WTC11 (cell line): ENCODE data around the gene ZDHHC22. TPM values are rescaled to one million over a fixed set of nuclear protein-coding genes. Genes with fewer than 3 reads are reported as not detected.

Experiments used
- ATAC-seq: fragments of 200-7000 bp; cut with Tn5 transposase; 2 replicates; pipeline ENCODE4 v1.10.0; 2021; ENCODE audit warnings: mild to moderate bottlenecking, moderate library complexity
- CTCF ChIA-PET: fragments of 300-600 bp; sonication (Branson Sonifier 250); formaldehyde crosslinking; loops from one replicate; lab custom pipeline; 2021; ENCODE audit warnings: antibody characterized with exemption; lab: Charles Lee
- POLR2A ChIA-PET: fragments of 350-600 bp; sonication (Branson Sonifier 250); formaldehyde crosslinking; loops from one replicate; lab custom pipeline; 2021; ENCODE audit warnings: antibody characterized with exemption; lab: Charles Lee
- DNase-seq: peaks from one replicate; pipeline ENCODE4 v3.0.0; 2021; ENCODE audit warnings: low spot score
- H3K27ac Mint-ChIP-seq: 2 replicates; pipeline ENCODE4 v1.8.0; 2021; ENCODE audit warnings: mixed read lengths
- H3K27me3 Mint-ChIP-seq: 2 replicates; pipeline ENCODE4 v1.8.0; 2021; ENCODE audit warnings: low read depth, mild to moderate bottlenecking, moderate library complexity, mixed read lengths
- H3K36me3 Mint-ChIP-seq: 2 replicates; pipeline ENCODE4 v1.8.0; 2021; ENCODE audit warnings: mixed read lengths
- H3K4me1 Mint-ChIP-seq: 2 replicates; pipeline ENCODE4 v1.8.0; 2022; ENCODE audit warnings: mixed read lengths
- H3K4me3 Mint-ChIP-seq: 2 replicates; pipeline ENCODE4 v1.8.0; 2021; ENCODE audit warnings: mild to moderate bottlenecking, moderate library complexity, mixed read lengths
- H3K9me3 Mint-ChIP-seq: 2 replicates; pipeline ENCODE4 v1.8.0; 2021; ENCODE audit warnings: mixed read lengths
- ATF2 ChIP-seq: sonication (generic); formaldehyde crosslinking; IDR thresholded peaks from 2 replicates; pipeline ENCODE4 v1.8.1; 2022; ENCODE audit warnings: low read depth, missing genetic modification reagents, borderline replicate concordance
- ATF6 ChIP-seq: sonication (generic); formaldehyde crosslinking; IDR thresholded peaks from 2 replicates; pipeline ENCODE4 v1.8.1; 2023; ENCODE audit warnings: mild to moderate bottlenecking, missing genetic modification reagents
- CREM ChIP-seq: sonication (generic); formaldehyde crosslinking; IDR thresholded peaks from 2 replicates; pipeline ENCODE4 v1.8.1; 2022; ENCODE audit warnings: mild to moderate bottlenecking, missing genetic modification reagents, moderate library complexity
- E2F4 ChIP-seq: sonication (generic); formaldehyde crosslinking; IDR thresholded peaks from 2 replicates; pipeline ENCODE4 v1.8.1; 2022; ENCODE audit warnings: low read depth, mild to moderate bottlenecking, moderate library complexity, missing genetic modification reagents, borderline replicate concordance
- FOXP1 ChIP-seq: sonication (generic); formaldehyde crosslinking; IDR thresholded peaks from 2 replicates; pipeline ENCODE4 v1.8.0; 2022; ENCODE audit warnings: missing genetic modification reagents, mild to moderate bottlenecking, moderate library complexity, borderline replicate concordance
- GABPB1 ChIP-seq: sonication (generic); formaldehyde crosslinking; IDR thresholded peaks from 2 replicates; pipeline ENCODE4 v1.8.1; 2023; ENCODE audit warnings: mild to moderate bottlenecking, missing genetic modification reagents
- GTF2I ChIP-seq: fragments of 250-450 bp; sonication (Bioruptor Pico); conservative IDR thresholded peaks from 2 replicates; pipeline ENCODE4 v1.4.0; 2021; ENCODE audit warnings: mild to moderate bottlenecking
- HMGXB4 ChIP-seq: sonication (generic); formaldehyde crosslinking; IDR thresholded peaks from 2 replicates; pipeline ENCODE4 v1.8.1; 2023; ENCODE audit warnings: mild to moderate bottlenecking, moderate library complexity, missing genetic modification reagents
- NFATC4 ChIP-seq: fragments of 250-450 bp; sonication (Bioruptor Pico); IDR thresholded peaks from 2 replicates; pipeline ENCODE4 v1.9.0; 2021; ENCODE audit warnings: mild to moderate bottlenecking
- NFE2L1 ChIP-seq: sonication (generic); formaldehyde crosslinking; IDR thresholded peaks from 2 replicates; pipeline ENCODE4 v1.8.1; 2023; ENCODE audit warnings: missing genetic modification reagents
- NR1H2 ChIP-seq: sonication (generic); formaldehyde crosslinking; IDR thresholded peaks from 2 replicates; pipeline ENCODE4 v1.9.0; 2021; ENCODE audit warnings: mild to moderate bottlenecking, moderate library complexity, missing genetic modification reagents
- NR2C2 ChIP-seq: sonication (generic); formaldehyde crosslinking; IDR thresholded peaks from 2 replicates; pipeline ENCODE4 v1.8.0; 2022; ENCODE audit warnings: mild to moderate bottlenecking, missing genetic modification reagents
- SP1 ChIP-seq: sonication (generic); formaldehyde crosslinking; conservative IDR thresholded peaks from 2 replicates; pipeline ENCODE4 v1.8.1; 2022; ENCODE audit warnings: missing genetic modification reagents
- TCF7 ChIP-seq: sonication (generic); formaldehyde crosslinking; IDR thresholded peaks from 2 replicates; pipeline ENCODE4 v1.8.0; 2022; ENCODE audit warnings: mild to moderate bottlenecking, low read depth, missing genetic modification reagents, moderate library complexity
- TEAD4 ChIP-seq: sonication (generic); formaldehyde crosslinking; IDR thresholded peaks from 2 replicates; pipeline ENCODE4 v1.8.0; 2022; ENCODE audit warnings: mild to moderate bottlenecking, missing genetic modification reagents
- TP53 ChIP-seq: sonication (generic); formaldehyde crosslinking; IDR thresholded peaks from 2 replicates; pipeline ENCODE4 v1.8.1; 2023; ENCODE audit warnings: mild to moderate bottlenecking, missing genetic modification reagents
- USF1 ChIP-seq: sonication (generic); formaldehyde crosslinking; IDR thresholded peaks from 2 replicates; pipeline ENCODE4 v1.8.0; 2022; ENCODE audit warnings: mild to moderate bottlenecking, missing genetic modification reagents
- ZNF121 ChIP-seq: sonication (generic); formaldehyde crosslinking; IDR thresholded peaks from 2 replicates; pipeline ENCODE4 v1.8.0; 2023; ENCODE audit warnings: missing genetic modification reagents
- ZNF219 ChIP-seq: sonication (generic); formaldehyde crosslinking; IDR thresholded peaks from 2 replicates; pipeline ENCODE4 v1.8.0; 2023; ENCODE audit warnings: missing genetic modification reagents, mild to moderate bottlenecking, borderline replicate concordance
- ZNF263 ChIP-seq: sonication (generic); formaldehyde crosslinking; IDR thresholded peaks from 2 replicates; pipeline ENCODE4 v1.8.1; 2022; ENCODE audit warnings: low read depth, mild to moderate bottlenecking, moderate library complexity, missing genetic modification reagents
- total RNA-seq: library from RNA; stranded (reverse); gene quantifications from 3 replicates; pipeline ENCODE4 v1.2.3, GENCODE V29; 2021
- TF ChIP-seq, protein P1 (sequence below): fragments of 250-450 bp; sonication (Bioruptor Pico); IDR thresholded peaks from 2 replicates; pipeline ENCODE4 v1.9.0; 2021; ENCODE audit warnings: mild to moderate bottlenecking, borderline replicate concordance
- TF ChIP-seq, protein P2 (sequence below): fragments of 250-450 bp; sonication (Bioruptor Pico); conservative IDR thresholded peaks from 2 replicates; pipeline ENCODE4 v1.9.0; 2021; ENCODE audit warnings: mild to moderate bottlenecking

ZDHHC22 gene
- total RNA-seq, 1 experiment from 2014 or later: 47.7 TPM

DNA sequence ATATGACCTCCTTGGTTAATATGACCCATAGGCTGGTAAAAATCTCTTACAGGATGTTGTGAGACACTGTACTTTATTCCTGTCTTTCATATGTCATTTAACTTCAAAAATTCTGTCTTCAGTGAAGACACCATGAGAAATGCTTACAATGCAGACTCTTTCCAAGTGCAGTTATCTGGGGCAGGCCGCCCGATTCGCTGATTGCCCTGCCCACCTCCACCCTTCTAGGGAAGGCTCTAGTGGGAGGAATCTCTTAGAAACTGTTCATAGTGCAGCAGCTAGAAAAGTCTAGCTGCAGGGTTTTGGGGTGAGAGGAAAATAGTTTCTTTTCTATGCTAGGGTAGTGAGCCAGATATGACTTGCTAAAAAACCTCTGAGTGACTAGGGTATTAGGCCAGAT is 58.5 kb downstream of the ZDHHC22 start:
- ChIA-PET CTCF (interaction anchor here (1.0 to 2.4 kb wide), 4 partner anchors 12 to 233 kb away, joined by 3 to 10 read pairs (median 6); no protein-coding TSS in a partner anchor), POLR2A (interaction anchor here (0.6 kb wide), 1 partner anchor 17 kb away, joined by 5 read pairs; no protein-coding TSS in a partner anchor)
- H3K27me3 Mint-ChIP-seq: no peaks in the 10 kb centered on the region; the same call in 1 of the 2 replicates
- DNase-seq (no peak), ATAC-seq (no peak)
- no peak for TF ChIP-seq NFE2L1 (CRISPR knock-in tag)
- TF ChIP-seq GTF2I (CRISPR knock-in tag): no peak
- no peak for TF ChIP-seq NR2C2 (CRISPR knock-in tag)
- no peak for TF ChIP-seq ATF6 (CRISPR knock-in tag)
- no peak for TF ChIP-seq TCF7 (CRISPR knock-in tag)
- no peak for TF ChIP-seq NR1H2 (CRISPR knock-in tag)
- no peak for TF ChIP-seq NFATC4
- peaks cover 31% of the 10 kb centered on the region for H3K4me1 Mint-ChIP-seq
- no peak overlapping the region for H3K4me3 Mint-ChIP-seq
- peaks cover 12% of the 10 kb centered on the region for H3K9me3 Mint-ChIP-seq
- peaks cover 6% of the 10 kb centered on the region; the same call in 1 of the 2 replicates for H3K36me3 Mint-ChIP-seq
- peak overlapping the region; percentile 18; the same call in 1 of the 2 replicates for H3K27ac Mint-ChIP-seq

- no peak for TF ChIP-seq SP1 (CRISPR knock-in tag)
- TF ChIP-seq GABPB1 (CRISPR knock-in tag): no peak
- TF ChIP-seq, protein P1, sequence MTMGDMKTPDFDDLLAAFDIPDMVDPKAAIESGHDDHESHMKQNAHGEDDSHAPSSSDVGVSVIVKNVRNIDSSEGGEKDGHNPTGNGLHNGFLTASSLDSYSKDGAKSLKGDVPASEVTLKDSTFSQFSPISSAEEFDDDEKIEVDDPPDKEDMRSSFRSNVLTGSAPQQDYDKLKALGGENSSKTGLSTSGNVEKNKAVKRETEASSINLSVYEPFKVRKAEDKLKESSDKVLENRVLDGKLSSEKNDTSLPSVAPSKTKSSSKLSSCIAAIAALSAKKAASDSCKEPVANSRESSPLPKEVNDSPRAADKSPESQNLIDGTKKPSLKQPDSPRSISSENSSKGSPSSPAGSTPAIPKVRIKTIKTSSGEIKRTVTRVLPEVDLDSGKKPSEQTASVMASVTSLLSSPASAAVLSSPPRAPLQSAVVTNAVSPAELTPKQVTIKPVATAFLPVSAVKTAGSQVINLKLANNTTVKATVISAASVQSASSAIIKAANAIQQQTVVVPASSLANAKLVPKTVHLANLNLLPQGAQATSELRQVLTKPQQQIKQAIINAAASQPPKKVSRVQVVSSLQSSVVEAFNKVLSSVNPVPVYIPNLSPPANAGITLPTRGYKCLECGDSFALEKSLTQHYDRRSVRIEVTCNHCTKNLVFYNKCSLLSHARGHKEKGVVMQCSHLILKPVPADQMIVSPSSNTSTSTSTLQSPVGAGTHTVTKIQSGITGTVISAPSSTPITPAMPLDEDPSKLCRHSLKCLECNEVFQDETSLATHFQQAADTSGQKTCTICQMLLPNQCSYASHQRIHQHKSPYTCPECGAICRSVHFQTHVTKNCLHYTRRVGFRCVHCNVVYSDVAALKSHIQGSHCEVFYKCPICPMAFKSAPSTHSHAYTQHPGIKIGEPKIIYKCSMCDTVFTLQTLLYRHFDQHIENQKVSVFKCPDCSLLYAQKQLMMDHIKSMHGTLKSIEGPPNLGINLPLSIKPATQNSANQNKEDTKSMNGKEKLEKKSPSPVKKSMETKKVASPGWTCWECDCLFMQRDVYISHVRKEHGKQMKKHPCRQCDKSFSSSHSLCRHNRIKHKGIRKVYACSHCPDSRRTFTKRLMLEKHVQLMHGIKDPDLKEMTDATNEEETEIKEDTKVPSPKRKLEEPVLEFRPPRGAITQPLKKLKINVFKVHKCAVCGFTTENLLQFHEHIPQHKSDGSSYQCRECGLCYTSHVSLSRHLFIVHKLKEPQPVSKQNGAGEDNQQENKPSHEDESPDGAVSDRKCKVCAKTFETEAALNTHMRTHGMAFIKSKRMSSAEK: no peak
- no peak for TF ChIP-seq E2F4 (CRISPR knock-in tag)
- no peak for TF ChIP-seq CREM
- TF ChIP-seq ZNF263 (CRISPR knock-in tag): no peak
- no peak for TF ChIP-seq ZNF121 (CRISPR knock-in tag)
- no peak for TF ChIP-seq TEAD4 (CRISPR knock-in tag)
- no peak for TF ChIP-seq ATF2
- no peak for TF ChIP-seq ZNF219 (CRISPR knock-in tag)
- no peak for TF ChIP-seq TP53
- TF ChIP-seq USF1 (CRISPR knock-in tag): no peak
- TF ChIP-seq, protein P2, sequence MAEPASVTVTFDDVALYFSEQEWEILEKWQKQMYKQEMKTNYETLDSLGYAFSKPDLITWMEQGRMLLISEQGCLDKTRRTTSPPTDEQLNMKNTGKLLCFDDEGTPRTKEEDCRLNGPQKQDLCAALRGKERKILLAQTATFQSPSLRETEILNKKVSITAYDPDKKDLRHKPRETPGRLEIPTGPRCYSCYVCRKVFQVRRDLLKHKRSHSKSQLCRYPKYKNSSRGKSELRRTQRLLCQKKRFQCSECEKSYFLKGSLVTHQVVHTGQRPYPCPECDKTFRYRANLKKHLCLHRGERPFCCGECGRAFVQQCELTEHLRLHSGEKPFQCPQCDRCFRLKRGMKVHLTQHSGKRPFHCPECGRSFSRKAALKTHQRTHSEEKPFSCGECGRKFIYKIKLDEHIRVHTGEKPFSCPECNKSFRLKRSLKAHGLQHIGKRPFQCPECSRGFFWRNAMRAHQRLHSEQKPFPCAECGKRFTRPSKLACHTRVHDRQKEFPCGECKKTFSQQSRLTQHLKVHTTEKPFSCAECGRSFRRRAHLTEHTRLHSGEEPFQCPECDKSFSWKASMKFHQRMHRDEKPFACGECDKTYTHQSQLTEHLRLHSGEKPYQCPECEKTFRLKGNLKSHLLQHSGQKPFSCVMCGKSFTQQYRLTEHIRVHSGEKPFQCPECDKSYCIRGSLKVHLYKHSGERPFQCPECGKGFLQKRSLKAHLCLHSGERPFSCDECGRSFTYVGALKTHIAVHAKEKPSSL (CRISPR knock-in tag): no peak
- TF ChIP-seq FOXP1: no peak
- TF ChIP-seq HMGXB4 (CRISPR knock-in tag): no peak
Observed at GRCh38 chr14:77082356-77082755, 59.2 kb downstream of the ZDHHC22 start.

More at GRCh38 chr14:77082356-77082755, 59.2 kb downstream of the ZDHHC22 start:
- DNase-seq (no peak), ATAC-seq (no peak)
- H3K27me3 Mint-ChIP-seq: no peaks in the 10 kb centered on the region; the same call in 1 of the 2 replicates
- ChIA-PET POLR2A (interaction anchor here (0.6 kb wide), 1 partner anchor 18 kb away, joined by 5 read pairs; no protein-coding TSS in a partner anchor), CTCF (interaction anchor here (1.0 to 2.4 kb wide), 4 partner anchors 14 to 209 kb away, joined by 3 to 10 read pairs (median 6); no protein-coding TSS in a partner anchor)
- no peak overlapping the region for H3K27ac Mint-ChIP-seq
- peaks cover 12% of the 10 kb centered on the region for H3K9me3 Mint-ChIP-seq
- peaks cover 6% of the 10 kb centered on the region; the same call in 1 of the 2 replicates for H3K36me3 Mint-ChIP-seq
- no peak overlapping the region for H3K4me3 Mint-ChIP-seq
- peaks cover 23% of the 10 kb centered on the region for H3K4me1 Mint-ChIP-seq
